K562 treated with DMSO at 1 percent for 24 hours (cell line): ENCODE data around the gene OR52E1. TPM values are rescaled to one million over a fixed set of nuclear protein-coding genes. Genes with fewer than 3 reads are reported as not detected.

Source experiments
- total RNA-seq: library from RNA; unstranded; fragments of 300-600 nt; gene quantifications from 2 replicates; pipeline ENCODE4 v1.2.3, GENCODE V29; 2022; ENCODE audit warnings: low read depth; ENCODE audit not compliant: insufficient read depth

OR52E1 gene
- not detected in 2 replicates for total RNA-seq

DNA sequence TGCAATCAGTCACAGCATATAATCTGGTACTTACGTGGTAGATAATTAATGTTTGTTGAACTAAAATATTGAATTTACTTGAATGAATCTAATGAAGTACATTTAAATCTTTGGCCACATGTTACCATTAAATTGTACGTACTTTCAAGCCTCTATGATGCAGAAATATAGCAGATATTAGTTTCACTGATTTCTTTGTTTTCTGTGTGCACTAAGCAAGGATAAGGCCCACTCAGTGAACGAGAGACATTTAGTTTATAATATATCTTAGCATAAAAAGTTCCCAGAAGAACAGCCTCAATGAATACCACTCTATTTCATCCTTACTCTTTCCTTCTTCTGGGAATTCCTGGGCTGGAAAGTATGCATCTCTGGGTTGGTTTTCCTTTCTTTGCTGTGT is at the start of gene OR52E1:
Gene OR52E1 (plus strand): TSS at position 301 of the 400 bp plus-strand sequence.

GRCh38 chr11:5046226-5046625 is 23.1 kb upstream of the OR52E1 start, which contains the start of gene OR52J3:
OR52J3 (plus strand) TSS chr11:5046526; CDS start chr11:5046526, 0 bp downstream.

GRCh38 chr11:5059391-5059790 is 10.0 kb upstream of the OR52E1 start, which contains the start of gene OR52E2:
OR52E2 (minus strand) TSS chr11:5059627; CDS start chr11:5059627, 0 bp downstream.

Other genes starting within 250 kb of the OR52E1 start
- not detected in 2 replicates for gene OR51F2, start 248.3 kb upstream of the OR52E1 start, total RNA-seq
- not detected in 2 replicates for gene OR51S1, start 220.4 kb upstream of the OR52E1 start, total RNA-seq
- not detected in 2 replicates for gene OR51T1, start 187.7 kb upstream of the OR52E1 start, total RNA-seq
- gene OR51A7, start 165.8 kb upstream of the OR52E1 start, total RNA-seq = not detected in 2 replicates
- not detected in 2 replicates for gene OR51G2, start 150.2 kb upstream of the OR52E1 start, total RNA-seq
- not detected in 2 replicates for gene OR51G1, start 145.2 kb upstream of the OR52E1 start, total RNA-seq
- gene OR51A4, start 122.0 kb upstream of the OR52E1 start, total RNA-seq = not detected in 2 replicates
- gene OR51A2, start 113.9 kb upstream of the OR52E1 start, total RNA-seq = not detected in 2 replicates
- not detected in 2 replicates for gene OR51L1, start 74.7 kb upstream of the OR52E1 start, total RNA-seq
- gene OR52J3, start 23.0 kb upstream of the OR52E1 start, total RNA-seq = not detected in 2 replicates
- gene OR52E2, start 9.9 kb upstream of the OR52E1 start, total RNA-seq = not detected in 2 replicates
- not detected in 2 replicates for gene OR52A5, start 68.8 kb downstream of the OR52E1 start, total RNA-seq
- not detected in 2 replicates for gene OR52A1, start 85.2 kb downstream of the OR52E1 start, total RNA-seq
- not detected in 2 replicates for gene OR51V1, start 131.1 kb downstream of the OR52E1 start, total RNA-seq
- gene HBB, start 157.5 kb downstream of the OR52E1 start, total RNA-seq = not detected in 2 replicates
- gene HBD, start 164.9 kb downstream of the OR52E1 start, total RNA-seq = 10.4 and 12.5 TPM in 2 replicates
- 397 and 400 TPM in 2 replicates for gene HBG1, start 180.3 kb downstream of the OR52E1 start, total RNA-seq
- 1,595 and 1,633 TPM in 2 replicates for gene HBG2, start 185.2 kb downstream of the OR52E1 start, total RNA-seq
- 959 and 977 TPM in 2 replicates for gene HBE1, start 200.4 kb downstream of the OR52E1 start, total RNA-seq
- gene OR51B4, start 232.4 kb downstream of the OR52E1 start, total RNA-seq = 35.4 and 49.8 TPM in 2 replicates